ENCODE results near the gene DMTF1. TPM values are rescaled to one million over a fixed set of nuclear protein-coding genes. Genes with fewer than 3 reads are reported as not detected.
"Not testable (repeated sequence)": the region's sequence is repeated elsewhere in the genome, so short reads cannot be mapped to it uniquely, and the experiment has no call there.

DMTF1 gene
- total RNA-seq, 2 donors from 2014 or later, result 75.5 to 122 TPM

- Histone ChIP-seq H3K27me3 (no peaks in the 10 kb centered on the region), H3K4me3 (no peak overlapping the region), H3K36me3 (replicated peaks in 1 of 2; ENCODE audit: insufficient read depth in 1 of 2, low read depth in 2 of 2) (peaks cover 14 to 18% of the 10 kb centered on the region in 2 donors), H3K4me1 (peaks cover 13% of the 10 kb centered on the region), H3K27ac (no peak overlapping the region), H3K9me3 (peaks cover 0 to 1% (median 0%) of the 10 kb centered on the region in 3 donors)
- intact Hi-C loops (cut with DNase I), result no loop called here
- TF ChIP-seq, protein P1, sequence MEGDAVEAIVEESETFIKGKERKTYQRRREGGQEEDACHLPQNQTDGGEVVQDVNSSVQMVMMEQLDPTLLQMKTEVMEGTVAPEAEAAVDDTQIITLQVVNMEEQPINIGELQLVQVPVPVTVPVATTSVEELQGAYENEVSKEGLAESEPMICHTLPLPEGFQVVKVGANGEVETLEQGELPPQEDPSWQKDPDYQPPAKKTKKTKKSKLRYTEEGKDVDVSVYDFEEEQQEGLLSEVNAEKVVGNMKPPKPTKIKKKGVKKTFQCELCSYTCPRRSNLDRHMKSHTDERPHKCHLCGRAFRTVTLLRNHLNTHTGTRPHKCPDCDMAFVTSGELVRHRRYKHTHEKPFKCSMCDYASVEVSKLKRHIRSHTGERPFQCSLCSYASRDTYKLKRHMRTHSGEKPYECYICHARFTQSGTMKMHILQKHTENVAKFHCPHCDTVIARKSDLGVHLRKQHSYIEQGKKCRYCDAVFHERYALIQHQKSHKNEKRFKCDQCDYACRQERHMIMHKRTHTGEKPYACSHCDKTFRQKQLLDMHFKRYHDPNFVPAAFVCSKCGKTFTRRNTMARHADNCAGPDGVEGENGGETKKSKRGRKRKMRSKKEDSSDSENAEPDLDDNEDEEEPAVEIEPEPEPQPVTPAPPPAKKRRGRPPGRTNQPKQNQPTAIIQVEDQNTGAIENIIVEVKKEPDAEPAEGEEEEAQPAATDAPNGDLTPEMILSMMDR (IDR thresholded peaks at IDR 0.05), result no peak
- TF ChIP-seq POLR2A (IDR thresholded peaks at IDR 0.05), result no peak
- DNase-seq, result no peak
- 100% methylated on average over 1 of the region's 1 CpG for WGBS, 2 donors
- no peak for ATAC-seq
These were observed 47.0 kb downstream of the DMTF1 start for GRCh38 chr7:87199241-87199640.

GRCh38 chr7:87199700-87200450 is 47.6 kb downstream of the DMTF1 start:
- ATAC-seq (peak; percentile 33), DNase-seq (no peak)
- no peak overlapping the region for H3K4me3 ChIP-seq
- no peak overlapping the region for H3K27ac ChIP-seq
- H3K27me3 ChIP-seq, result no peaks in the 10 kb centered on the region
- H3K36me3 ChIP-seq (replicated peaks in 1 of 2; ENCODE audit: insufficient read depth in 1 of 2, low read depth in 2 of 2), result peaks cover 9 to 13% of the 10 kb centered on the region in 2 donors
- TF ChIP-seq, protein P1 (IDR thresholded peaks at IDR 0.05), result no peak
- no peak for TF ChIP-seq POLR2A (IDR thresholded peaks at IDR 0.05)
- peaks cover 0 to 8% (median 0%) of the 10 kb centered on the region in 3 donors for H3K9me3 ChIP-seq
- 78% methylated on average over 6 of the region's 6 CpGs for WGBS, 2 donors
- intact Hi-C loops (cut with DNase I), result no loop called here
- peaks cover 13% of the 10 kb centered on the region for H3K4me1 ChIP-seq

DNA sequence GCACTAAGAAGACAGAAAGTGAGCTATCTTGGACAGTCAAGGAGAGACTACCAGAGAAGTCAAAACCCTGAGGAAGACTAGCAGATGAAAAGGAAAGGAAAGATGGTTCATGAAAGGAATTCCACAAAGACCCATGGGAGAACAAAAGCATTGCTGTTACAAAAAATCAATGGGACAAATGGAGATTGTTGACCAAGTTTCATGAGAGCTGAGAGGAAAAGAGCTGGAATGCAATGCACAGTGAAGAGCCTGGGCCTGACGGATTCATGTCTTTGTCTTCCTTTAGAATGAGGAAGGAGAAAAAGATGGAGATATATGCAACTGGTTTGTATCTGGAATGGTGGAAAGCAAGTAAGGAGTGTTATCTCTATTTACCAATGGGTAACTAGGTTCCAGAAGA is 50.0 kb downstream of the DMTF1 start:
- H3K4me1 ChIP-seq, result peaks cover 13% of the 10 kb centered on the region
- TF ChIP-seq POLR2A (IDR thresholded peaks at IDR 0.05), result no peak
- TF ChIP-seq, protein P1 (IDR thresholded peaks at IDR 0.05), result no peak
- WGBS, 2 donors, result 89 to 100% methylated on average over 1 of the region's 1 CpG
- H3K27ac ChIP-seq, result no peak overlapping the region
- no peak for DNase-seq
- no peaks in the 10 kb centered on the region for H3K36me3 ChIP-seq (replicated peaks in 1 of 2; ENCODE audit: insufficient read depth in 1 of 2, low read depth in 2 of 2)
- H3K4me3 ChIP-seq, result no peak overlapping the region
- intact Hi-C loops (cut with DNase I), result no loop called here
- no peak for ATAC-seq
- no peaks in the 10 kb centered on the region for H3K27me3 ChIP-seq
- peaks cover 0 to 15% (median 0%) of the 10 kb centered on the region in 3 donors for H3K9me3 ChIP-seq

DNA sequence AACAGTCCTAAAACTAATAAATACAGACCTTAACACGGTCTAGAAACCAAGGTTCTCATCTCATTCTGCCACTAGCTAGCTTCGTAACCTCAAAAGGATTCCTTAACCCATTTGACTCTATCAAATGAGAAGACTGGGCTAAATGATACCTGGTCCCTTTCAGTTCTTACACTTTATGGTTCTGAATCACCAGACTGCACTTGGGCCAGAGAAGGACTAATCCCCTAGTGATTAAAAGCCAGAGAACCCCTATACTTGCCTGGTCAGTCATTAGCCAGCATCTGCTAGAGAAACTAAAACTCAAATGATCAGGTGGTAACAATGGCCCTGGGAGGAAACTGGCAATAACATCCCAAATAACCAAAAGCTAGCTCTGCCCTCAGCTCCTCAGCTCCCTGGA is 50.5 kb downstream of the DMTF1 start:
- no peak for DNase-seq
- 87 to 92% methylated on average over 2 of the region's 2 CpGs for WGBS, 2 donors
- peaks cover 0 to 15% (median 0%) of the 10 kb centered on the region in 3 donors for H3K9me3 ChIP-seq

GRCh38 chr7:87203929-87204328 is 51.7 kb downstream of the DMTF1 start:
- H3K4me1 ChIP-seq, result peaks cover 13% of the 10 kb centered on the region
- H3K27ac ChIP-seq; H3K27me3 ChIP-seq; H3K4me3 ChIP-seq; ATAC-seq; H3K36me3 ChIP-seq (replicated peaks in 1 of 2; ENCODE audit: insufficient read depth in 1 of 2, low read depth in 2 of 2); intact Hi-C loops (cut with DNase I); DNase-seq: not testable (repeated sequence)
- 84 to 92% methylated on average over 4 of the region's 4 CpGs for WGBS, 2 donors
- peaks cover 0 to 15% (median 0%) of the 10 kb centered on the region in 3 donors for H3K9me3 ChIP-seq

More for the DNA sequence above, 50.5 kb downstream of the DMTF1 start:
- H3K4me3 ChIP-seq, result no peak overlapping the region
- peaks cover 13% of the 10 kb centered on the region for H3K4me1 ChIP-seq
- intact Hi-C loops (cut with DNase I), result no loop called here
- no peak overlapping the region for H3K27ac ChIP-seq
- no peak for ATAC-seq
- TF ChIP-seq, protein P1 (IDR thresholded peaks at IDR 0.05), result no peak
- TF ChIP-seq POLR2A (IDR thresholded peaks at IDR 0.05), result no peak
- no peaks in the 10 kb centered on the region for H3K36me3 ChIP-seq (replicated peaks in 1 of 2; ENCODE audit: insufficient read depth in 1 of 2, low read depth in 2 of 2)
- H3K27me3 ChIP-seq, result no peaks in the 10 kb centered on the region

All from body of pancreas (tissue), 4 donors.